Measurements from ENCODE around the gene GPD2.

GPD2 gene

GRCh38 chr2:156435718-156436496 lies at the start of gene GPD2:
GPD2 (plus strand) TSS chr2:156436379; CDS start chr2:156476106, 39,727 bp downstream.
- DNase-seq (ENCODE audit: low read depth), result peak; percentile 35

GRCh38 chr2:156394033-156394741 lies 42.0 kb upstream of the GPD2 start:
- DNase-seq (ENCODE audit: low read depth), result no peak

GRCh38 chr2:156396126-156396525 lies 40.1 kb upstream of the GPD2 start:
- DNase-seq (ENCODE audit: low read depth), result no peak

- DNase-seq (ENCODE audit: low read depth), result no peak
Measured at GRCh38 chr2:156397229-156397628, 39.0 kb upstream of the GPD2 start.

GRCh38 chr2:156398176-156398575 lies 38.0 kb upstream of the GPD2 start:
- DNase-seq (ENCODE audit: low read depth), result no peak

GRCh38 chr2:156399224-156399949 lies 36.8 kb upstream of the GPD2 start:
- no peak for DNase-seq (ENCODE audit: low read depth)

- no peak for DNase-seq (ENCODE audit: low read depth)
Measured at GRCh38 chr2:156399950-156400705, 36.1 kb upstream of the GPD2 start.

GRCh38 chr2:156400706-156401678 lies 35.2 kb upstream of the GPD2 start:
- DNase-seq (ENCODE audit: low read depth), result peak; percentile 71

- no peak for DNase-seq (ENCODE audit: low read depth)
Measured at GRCh38 chr2:156401861-156402260, 34.3 kb upstream of the GPD2 start.

- no peak for DNase-seq (ENCODE audit: low read depth)
Measured at GRCh38 chr2:156405586-156405985, 30.6 kb upstream of the GPD2 start.

GRCh38 chr2:156411835-156412234 lies 24.3 kb upstream of the GPD2 start:
- no peak for DNase-seq (ENCODE audit: low read depth)

- no peak for DNase-seq (ENCODE audit: low read depth)
Measured at GRCh38 chr2:156421851-156422250, 14.3 kb upstream of the GPD2 start.

GRCh38 chr2:156423674-156424282 lies 12.4 kb upstream of the GPD2 start:
- DNase-seq (ENCODE audit: low read depth), result no peak

- DNase-seq (ENCODE audit: low read depth), result no peak
Measured at GRCh38 chr2:156427074-156427473, 9.1 kb upstream of the GPD2 start.

- no peak for DNase-seq (ENCODE audit: low read depth)
Measured at GRCh38 chr2:156429211-156429610, 7.0 kb upstream of the GPD2 start.

GRCh38 chr2:156430236-156430979 lies 5.8 kb upstream of the GPD2 start:
- DNase-seq (ENCODE audit: low read depth), result no peak

GRCh38 chr2:156430980-156431358 lies 5.2 kb upstream of the GPD2 start:
- no peak for DNase-seq (ENCODE audit: low read depth)

- DNase-seq (ENCODE audit: low read depth), result no peak
Measured at GRCh38 chr2:156434461-156435291, 1.5 kb upstream of the GPD2 start.

- no peak for DNase-seq (ENCODE audit: low read depth)
Measured at GRCh38 chr2:156435396-156435717, 822 bp upstream of the GPD2 start.

Data from stimulated activated CD8-positive, alpha-beta memory T cell treated with anti-CD3 and anti-CD28 coated beads, Interleukin-12 subunit alpha, Interleukin-12 subunit beta, amount 100 ng/mL, for 1 hour (primary cell).